Measurements from ENCODE around the gene RASL12.
"Not testable (repeated sequence)": the region's sequence is repeated elsewhere in the genome, so short reads cannot be mapped to it uniquely, and the experiment has no call there.

The RASL12 gene

GRCh38 chr15:65027593-65027992 lies 40.2 kb downstream of the RASL12 start:
- no peak for DNase-seq

- no peak for DNase-seq
These were observed 41.0 kb downstream of the RASL12 start for GRCh38 chr15:65026756-65027155.

- no peak for DNase-seq
These were observed 46.3 kb downstream of the RASL12 start for GRCh38 chr15:65021488-65021887.

- DNase-seq = no peak
These were observed 47.4 kb downstream of the RASL12 start for GRCh38 chr15:65020419-65020818.

- not testable (repeated sequence) for DNase-seq
These were observed 56.6 kb downstream of the RASL12 start for GRCh38 chr15:65011198-65011597.

- no peak for DNase-seq
These were observed 58.8 kb downstream of the RASL12 start for GRCh38 chr15:65008983-65009382.

GRCh38 chr15:65006876-65007275 lies 60.9 kb downstream of the RASL12 start:
- no peak for DNase-seq

- DNase-seq = no peak
These were observed 62.8 kb downstream of the RASL12 start for GRCh38 chr15:65004993-65005392.

Data from central memory CD4-positive, alpha-beta T cell (primary cell).